ENCODE data around the gene ERFE.

ERFE gene

DNA sequence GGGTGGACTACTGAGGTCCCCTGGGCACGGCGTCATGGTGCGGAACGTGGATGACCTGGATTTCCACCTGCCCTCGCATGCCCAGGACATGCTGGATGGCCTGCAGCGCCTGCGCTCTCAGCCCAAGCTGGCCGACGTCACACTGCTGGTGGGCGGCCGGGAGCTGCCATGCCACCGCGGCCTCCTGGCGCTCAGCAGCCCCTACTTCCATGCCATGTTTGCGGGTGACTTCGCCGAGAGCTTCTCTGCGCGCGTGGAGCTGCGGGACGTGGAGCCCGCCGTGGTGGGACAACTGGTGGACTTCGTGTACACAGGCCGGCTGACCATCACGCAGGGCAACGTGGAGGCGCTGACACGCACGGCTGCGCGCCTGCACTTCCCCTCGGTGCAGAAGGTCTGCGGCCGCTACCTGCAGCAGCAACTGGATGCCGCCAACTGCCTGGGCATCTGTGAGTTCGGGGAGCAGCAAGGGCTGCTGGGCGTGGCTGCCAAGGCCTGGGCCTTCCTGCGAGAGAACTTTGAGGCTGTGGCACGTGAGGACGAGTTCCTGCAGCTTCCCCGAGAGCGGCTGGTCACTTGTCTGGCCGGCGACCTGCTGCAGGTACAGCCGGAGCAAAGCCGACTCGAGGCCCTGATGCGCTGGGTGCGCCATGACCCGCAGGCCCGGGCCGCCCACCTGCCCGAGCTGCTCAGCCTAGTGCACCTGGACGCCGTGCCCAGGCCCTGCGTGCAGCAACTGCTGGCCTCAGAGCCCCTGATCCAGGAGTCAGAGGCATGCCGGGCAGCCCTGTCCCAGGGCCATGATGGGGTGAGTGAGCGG is 17.8 kb upstream of the ERFE start:
- Histone ChIP-seq H3K4me2 (ENCODE audit: low read depth, low read length, poor library complexity, severe bottlenecking) (no peak overlapping the region), H3K36me3 (ENCODE audit: low read length) (no peaks in the 10 kb centered on the region), H2AFZ (ENCODE audit: low read depth, low read length, severe bottlenecking) (no peak overlapping the region), H3F3A (ENCODE audit: insufficient read depth) (no peaks in the 10 kb centered on the region), H3K9ac (ENCODE audit: low read length) (no peak overlapping the region), H3K27ac (ENCODE audit: low read depth, low read length) (no peak overlapping the region), H3K9me3 (ENCODE audit: insufficient read depth, low read length) (no peaks in the 10 kb centered on the region), H4K20me1 (ENCODE audit: low read depth, low read length) (no peaks in the 10 kb centered on the region), H3K79me2 (ENCODE audit: insufficient read depth, low read length) (no peaks in the 10 kb centered on the region), H3K4me3 (ENCODE audit: insufficient read depth, low read length, poor library complexity, severe bottlenecking) (no peak overlapping the region), H3K27me3 (ENCODE audit: low read length) (no peaks in the 10 kb centered on the region), H3K9me2 (replicated peaks; ENCODE audit: insufficient read depth, low read length) (no peaks in the 10 kb centered on the region)
- TF ChIP-seq, protein P1, sequence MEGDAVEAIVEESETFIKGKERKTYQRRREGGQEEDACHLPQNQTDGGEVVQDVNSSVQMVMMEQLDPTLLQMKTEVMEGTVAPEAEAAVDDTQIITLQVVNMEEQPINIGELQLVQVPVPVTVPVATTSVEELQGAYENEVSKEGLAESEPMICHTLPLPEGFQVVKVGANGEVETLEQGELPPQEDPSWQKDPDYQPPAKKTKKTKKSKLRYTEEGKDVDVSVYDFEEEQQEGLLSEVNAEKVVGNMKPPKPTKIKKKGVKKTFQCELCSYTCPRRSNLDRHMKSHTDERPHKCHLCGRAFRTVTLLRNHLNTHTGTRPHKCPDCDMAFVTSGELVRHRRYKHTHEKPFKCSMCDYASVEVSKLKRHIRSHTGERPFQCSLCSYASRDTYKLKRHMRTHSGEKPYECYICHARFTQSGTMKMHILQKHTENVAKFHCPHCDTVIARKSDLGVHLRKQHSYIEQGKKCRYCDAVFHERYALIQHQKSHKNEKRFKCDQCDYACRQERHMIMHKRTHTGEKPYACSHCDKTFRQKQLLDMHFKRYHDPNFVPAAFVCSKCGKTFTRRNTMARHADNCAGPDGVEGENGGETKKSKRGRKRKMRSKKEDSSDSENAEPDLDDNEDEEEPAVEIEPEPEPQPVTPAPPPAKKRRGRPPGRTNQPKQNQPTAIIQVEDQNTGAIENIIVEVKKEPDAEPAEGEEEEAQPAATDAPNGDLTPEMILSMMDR (IDR thresholded peaks at IDR 0.05; ENCODE audit: insufficient read depth, low read length, poor library complexity, severe bottlenecking) = no peak
- no peak for TF ChIP-seq EZH2phosphoT487 (conservative IDR thresholded peaks at IDR 0.05; ENCODE audit: low read length)

DNA sequence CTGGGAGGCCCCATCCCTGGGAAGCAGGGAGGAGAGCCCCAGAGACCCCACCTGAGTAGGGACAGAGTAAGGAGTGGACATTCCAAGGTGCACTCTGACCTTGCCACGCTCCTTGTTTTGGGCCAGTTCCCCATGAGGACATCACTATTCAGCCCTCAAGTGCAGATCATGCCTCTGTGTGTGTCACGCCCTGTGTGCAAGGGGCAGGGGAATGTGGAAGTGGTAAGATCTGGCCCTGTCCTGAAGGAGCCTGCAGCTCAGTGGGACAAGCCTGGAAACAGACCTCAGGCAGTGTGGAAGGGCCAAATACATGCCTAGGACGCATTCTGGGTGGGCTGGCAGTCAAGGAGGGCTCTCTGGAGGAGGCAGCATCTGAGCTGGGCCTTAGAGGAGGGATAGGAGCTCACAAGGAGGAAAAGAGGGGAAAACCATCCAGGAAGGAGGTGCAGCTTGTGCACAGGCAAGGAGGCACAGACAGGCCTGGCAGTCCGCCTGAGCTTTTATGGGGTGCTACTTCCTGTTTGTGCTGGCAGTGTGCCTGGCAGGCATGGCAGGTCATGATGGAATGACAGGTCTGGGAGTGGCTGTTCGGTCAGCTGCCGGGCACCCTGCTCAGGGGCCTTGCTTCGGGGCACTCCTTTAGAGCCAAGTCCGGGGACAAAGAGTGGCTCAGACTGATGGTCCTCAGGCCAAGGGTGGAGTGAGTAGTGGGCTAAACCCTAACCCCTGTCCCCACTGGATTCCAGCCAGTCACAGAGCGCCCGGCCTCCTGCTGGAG is 17.0 kb upstream of the ERFE start:
- no peak overlapping the region for H2AFZ ChIP-seq (ENCODE audit: low read depth, low read length, severe bottlenecking)
- no peaks in the 10 kb centered on the region for H3K9me2 ChIP-seq (replicated peaks; ENCODE audit: insufficient read depth, low read length)
- no peaks in the 10 kb centered on the region for H3K36me3 ChIP-seq (ENCODE audit: low read length)
- H4K20me1 ChIP-seq (ENCODE audit: low read depth, low read length) = no peaks in the 10 kb centered on the region
- H3K79me2 ChIP-seq (ENCODE audit: insufficient read depth, low read length) = no peaks in the 10 kb centered on the region
- no peaks in the 10 kb centered on the region for H3K9me3 ChIP-seq (ENCODE audit: insufficient read depth, low read length)
- H3K4me3 ChIP-seq (ENCODE audit: insufficient read depth, low read length, poor library complexity, severe bottlenecking) = no peak overlapping the region
- no peak overlapping the region for H3K4me2 ChIP-seq (ENCODE audit: low read depth, low read length, poor library complexity, severe bottlenecking)
- no peak overlapping the region for H3K27ac ChIP-seq (ENCODE audit: low read depth, low read length)
- no peaks in the 10 kb centered on the region for H3F3A ChIP-seq (ENCODE audit: insufficient read depth)
- no peak for TF ChIP-seq EZH2phosphoT487 (conservative IDR thresholded peaks at IDR 0.05; ENCODE audit: low read length)
- TF ChIP-seq, protein P1 (IDR thresholded peaks at IDR 0.05; ENCODE audit: insufficient read depth, low read length, poor library complexity, severe bottlenecking) = no peak
- H3K9ac ChIP-seq (ENCODE audit: low read length) = no peak overlapping the region
- no peaks in the 10 kb centered on the region for H3K27me3 ChIP-seq (ENCODE audit: low read length)

DNA sequence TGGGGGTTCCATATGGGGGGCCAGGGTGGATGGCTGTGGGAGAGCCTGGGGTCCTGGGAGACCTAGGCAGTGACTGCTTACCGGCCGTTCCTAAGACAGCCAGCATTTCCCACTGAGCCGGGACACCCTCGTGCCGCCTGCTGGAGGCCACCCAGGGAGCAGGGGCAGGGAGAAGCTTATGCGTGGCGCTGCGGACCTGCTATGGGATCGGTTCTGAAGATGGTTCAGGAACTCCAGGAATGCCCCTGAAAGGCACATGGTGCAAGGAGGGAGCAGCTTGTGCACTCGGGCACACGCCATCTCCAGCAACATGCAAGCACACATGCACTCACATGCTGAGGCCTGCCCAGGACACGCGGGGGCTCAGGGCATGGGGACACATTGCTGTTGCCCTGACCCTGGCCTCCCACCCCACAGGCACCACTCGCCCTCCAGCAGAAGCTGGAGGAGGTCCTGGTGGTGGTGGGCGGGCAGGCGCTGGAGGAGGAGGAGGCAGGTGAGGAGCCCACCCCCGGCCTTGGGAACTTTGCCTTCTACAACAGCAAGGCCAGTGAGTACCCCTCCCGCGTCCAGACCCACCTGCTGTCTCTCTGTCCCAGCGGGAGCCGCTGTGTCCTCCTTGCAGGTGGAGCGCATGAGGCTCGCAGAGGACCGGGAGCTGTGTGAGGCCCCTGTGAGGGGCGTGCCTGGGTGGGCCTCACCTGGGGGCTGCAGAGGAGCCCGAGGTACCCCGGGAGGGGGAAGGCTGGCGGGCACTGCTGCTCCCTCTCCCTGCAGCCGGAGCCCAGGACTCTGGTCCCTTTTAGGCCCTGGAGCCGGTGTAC is 16.2 kb upstream of the ERFE start:
- H4K20me1 ChIP-seq (ENCODE audit: low read depth, low read length) = no peaks in the 10 kb centered on the region
- no peak overlapping the region for H3K4me3 ChIP-seq (ENCODE audit: insufficient read depth, low read length, poor library complexity, severe bottlenecking)
- TF ChIP-seq EZH2phosphoT487 (conservative IDR thresholded peaks at IDR 0.05; ENCODE audit: low read length) = no peak
- TF ChIP-seq, protein P1 (IDR thresholded peaks at IDR 0.05; ENCODE audit: insufficient read depth, low read length, poor library complexity, severe bottlenecking) = no peak
- no peaks in the 10 kb centered on the region for H3K9me2 ChIP-seq (replicated peaks; ENCODE audit: insufficient read depth, low read length)
- no peaks in the 10 kb centered on the region for H3F3A ChIP-seq (ENCODE audit: insufficient read depth)
- no peak overlapping the region for H2AFZ ChIP-seq (ENCODE audit: low read depth, low read length, severe bottlenecking)
- no peaks in the 10 kb centered on the region for H3K36me3 ChIP-seq (ENCODE audit: low read length)
- no peak overlapping the region for H3K4me2 ChIP-seq (ENCODE audit: low read depth, low read length, poor library complexity, severe bottlenecking)
- no peaks in the 10 kb centered on the region for H3K27me3 ChIP-seq (ENCODE audit: low read length)
- H3K27ac ChIP-seq (ENCODE audit: low read depth, low read length) = no peak overlapping the region
- no peak overlapping the region for H3K9ac ChIP-seq (ENCODE audit: low read length)
- no peaks in the 10 kb centered on the region for H3K9me3 ChIP-seq (ENCODE audit: insufficient read depth, low read length)
- no peaks in the 10 kb centered on the region for H3K79me2 ChIP-seq (ENCODE audit: insufficient read depth, low read length)
